Neural progenitor cell (in vitro differentiated cells): ENCODE data around the gene C11orf21. TPM values are rescaled to one million over a fixed set of nuclear protein-coding genes. Genes with fewer than 3 reads are reported as not detected.

Experiments
- DNase-seq: peaks from one replicate; pipeline ENCODE4 v3.0.0-alpha.2; 2016; ENCODE audit warnings: low spot score
- H2AFZ ChIP-seq: fragments of 200-600 bp; sonication (generic); replicated peaks from 2 replicates; pipeline ENCODE4 v1.6.1; 2016; ENCODE audit warnings: antibody characterized with exemption
- H3F3A ChIP-seq: fragments of 200-600 bp; sonication (generic); 2 replicates; pipeline ENCODE4 v1.6.1; 2016; ENCODE audit warnings: antibody characterized with exemption, low read depth
- H3K27ac ChIP-seq: fragments of 200-600 bp; sonication (generic); 2 replicates; pipeline ENCODE4 v1.5.1; 2016; ENCODE audit warnings: mild to moderate bottlenecking
- H3K27me3 ChIP-seq: fragments of 200-600 bp; sonication (generic); 2 replicates; pipeline ENCODE4 v1.6.1; 2016; ENCODE audit warnings: mild to moderate bottlenecking, moderate library complexity
- H3K36me3 ChIP-seq: fragments of 200-600 bp; sonication (generic); 2 replicates; pipeline ENCODE4 v1.5.1; 2016
- H3K4me1 ChIP-seq: fragments of 200-600 bp; sonication (generic); 2 replicates; pipeline ENCODE4 v1.6.1; 2016; ENCODE audit warnings: mixed run types
- H3K4me2 ChIP-seq: fragments of 200-600 bp; sonication (generic); 2 replicates; pipeline ENCODE4 v1.6.1; 2016
- H3K4me3 ChIP-seq: fragments of 200-600 bp; sonication (generic); 2 replicates; pipeline ENCODE4 v1.5.1; 2016
- H3K79me2 ChIP-seq: fragments of 200-600 bp; sonication (generic); 2 replicates; pipeline ENCODE4 v1.6.1; 2016; ENCODE audit warnings: low read depth
- H3K9ac ChIP-seq: fragments of 200-600 bp; sonication (generic); 2 replicates; pipeline ENCODE4 v1.6.1; 2016
- H3K9me3 ChIP-seq: fragments of 200-600 bp; sonication (generic); 2 replicates; pipeline ENCODE4 v1.5.1; 2016; ENCODE audit warnings: low read depth
- H4K20me1 ChIP-seq: fragments of 200-600 bp; sonication (generic); 2 replicates; pipeline ENCODE4 v1.6.1; 2016; ENCODE audit warnings: low read depth
- H3K27ac Mint-ChIP-seq: 3 replicates; pipeline ENCODE4 v1.8.0; 2021; ENCODE audit warnings: mixed read lengths
- H3K27me3 Mint-ChIP-seq: 2 replicates; pipeline ENCODE4 v1.8.0; 2022; ENCODE audit warnings: low read depth, mild to moderate bottlenecking, inconsistent platforms, moderate library complexity, mixed read lengths; ENCODE audit not compliant: insufficient read depth
- H3K36me3 Mint-ChIP-seq: 3 replicates; pipeline ENCODE4 v1.8.0; 2021; ENCODE audit warnings: mixed read lengths
- H3K4me1 Mint-ChIP-seq: 3 replicates; pipeline ENCODE4 v1.8.0; 2021; ENCODE audit warnings: mixed read lengths
- H3K4me3 Mint-ChIP-seq: 3 replicates; pipeline ENCODE4 v1.8.0; 2021; ENCODE audit warnings: mild to moderate bottlenecking, moderate library complexity, mixed read lengths
- H3K9me3 Mint-ChIP-seq: 3 replicates; pipeline ENCODE4 v1.8.0; 2020; ENCODE audit warnings: mixed read lengths
- EZH2 ChIP-seq: fragments of 200-600 bp; sonication (generic); IDR thresholded peaks from 2 replicates; pipeline ENCODE4 v1.6.1; 2017; ENCODE audit warnings: antibody characterized with exemption, mild to moderate bottlenecking, moderate library complexity
- EZH2phosphoT487 ChIP-seq: fragments of 200-600 bp; sonication (generic); IDR thresholded peaks from 2 replicates; pipeline ENCODE4 v1.6.1; 2017; ENCODE audit warnings: antibody characterized with exemption
- total RNA-seq: library from RNA; depleted of rRNA; stranded (reverse); fragments of >200 nt; gene quantifications from 2 replicates; pipeline ENCODE4 v1.2.3, GENCODE V29; 2015; ENCODE audit warnings: low replicate concordance
- TF ChIP-seq, protein P1 (sequence below): fragments of 200-600 bp; sonication (generic); IDR thresholded peaks from 2 replicates; pipeline ENCODE4 v1.5.1; 2017; ENCODE audit warnings: antibody characterized with exemption, mild to moderate bottlenecking

The C11orf21 gene
- total RNA-seq, 1 donor from 2014 or later: not detected

DNA sequence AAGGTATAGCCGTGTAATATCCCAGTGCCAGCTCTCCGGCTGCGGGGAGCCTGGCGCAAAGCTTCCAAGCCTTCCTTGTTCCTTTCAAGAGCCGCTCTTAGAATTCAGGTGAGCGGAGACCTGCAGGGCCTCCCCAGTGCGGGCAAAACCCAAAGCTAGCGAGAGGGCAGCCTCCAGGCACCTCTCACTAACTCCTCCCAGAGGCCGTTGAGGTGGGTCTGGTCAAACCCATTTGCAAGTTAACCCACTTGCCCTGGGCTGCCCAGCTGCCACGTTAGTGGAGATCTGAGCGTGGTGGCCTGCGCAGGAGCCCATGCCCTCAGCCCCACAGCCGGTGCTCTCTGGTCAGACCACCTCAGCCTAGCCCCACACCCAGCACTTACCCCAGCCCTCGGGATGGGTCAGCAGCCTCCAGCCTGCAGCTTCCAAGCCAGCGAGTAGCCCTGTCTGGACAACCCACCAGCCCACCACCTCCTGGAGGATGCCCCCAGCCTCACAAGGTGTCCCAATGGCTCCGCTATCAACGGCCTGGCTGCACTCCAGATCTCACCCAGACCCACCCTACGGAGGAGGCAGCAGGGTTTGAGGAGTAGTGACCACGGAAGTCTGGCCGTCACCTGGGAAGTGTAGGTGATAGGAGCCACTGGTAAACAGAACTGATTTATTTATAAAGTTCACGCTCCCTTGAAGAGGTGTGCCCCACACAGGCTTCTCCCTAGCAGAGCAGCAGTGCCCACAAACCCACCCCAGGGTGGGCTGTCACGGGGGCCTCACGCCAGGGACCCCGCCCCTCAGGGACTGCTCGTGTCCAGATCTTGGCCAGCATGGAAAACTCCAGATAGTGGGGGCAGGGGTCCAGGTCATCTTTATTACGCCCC lies 33.6 kb downstream of the C11orf21 start:
- Histone ChIP-seq H3K4me1 (peaks cover 4% of the 10 kb centered on the region), H3K79me2 (no peaks in the 10 kb centered on the region), H3K4me3 (peak overlapping the region; percentile 49), H2AFZ (no peak overlapping the region), H3K9me3 (no peaks in the 10 kb centered on the region), H3K9ac (no peak overlapping the region), H3K4me2 (peak overlapping the region; percentile 80), H4K20me1 (no peaks in the 10 kb centered on the region), H3K27ac (no peak overlapping the region), H3K36me3 (no peaks in the 10 kb centered on the region), H3K27me3 (peaks cover 88% of the 10 kb centered on the region), H3F3A (no peaks in the 10 kb centered on the region)
- TF ChIP-seq EZH2 (no peak), EZH2phosphoT487 (no peak)
- TF ChIP-seq, protein P1, sequence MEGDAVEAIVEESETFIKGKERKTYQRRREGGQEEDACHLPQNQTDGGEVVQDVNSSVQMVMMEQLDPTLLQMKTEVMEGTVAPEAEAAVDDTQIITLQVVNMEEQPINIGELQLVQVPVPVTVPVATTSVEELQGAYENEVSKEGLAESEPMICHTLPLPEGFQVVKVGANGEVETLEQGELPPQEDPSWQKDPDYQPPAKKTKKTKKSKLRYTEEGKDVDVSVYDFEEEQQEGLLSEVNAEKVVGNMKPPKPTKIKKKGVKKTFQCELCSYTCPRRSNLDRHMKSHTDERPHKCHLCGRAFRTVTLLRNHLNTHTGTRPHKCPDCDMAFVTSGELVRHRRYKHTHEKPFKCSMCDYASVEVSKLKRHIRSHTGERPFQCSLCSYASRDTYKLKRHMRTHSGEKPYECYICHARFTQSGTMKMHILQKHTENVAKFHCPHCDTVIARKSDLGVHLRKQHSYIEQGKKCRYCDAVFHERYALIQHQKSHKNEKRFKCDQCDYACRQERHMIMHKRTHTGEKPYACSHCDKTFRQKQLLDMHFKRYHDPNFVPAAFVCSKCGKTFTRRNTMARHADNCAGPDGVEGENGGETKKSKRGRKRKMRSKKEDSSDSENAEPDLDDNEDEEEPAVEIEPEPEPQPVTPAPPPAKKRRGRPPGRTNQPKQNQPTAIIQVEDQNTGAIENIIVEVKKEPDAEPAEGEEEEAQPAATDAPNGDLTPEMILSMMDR: no peak
- H3K4me1 Mint-ChIP-seq: peaks cover 4% of the 10 kb centered on the region
- DNase-seq: no peak
- H3K9me3 Mint-ChIP-seq: peaks cover 4% of the 10 kb centered on the region
- peaks cover 43% of the 10 kb centered on the region for H3K27me3 Mint-ChIP-seq
- H3K36me3 Mint-ChIP-seq: no peaks in the 10 kb centered on the region
- H3K27ac Mint-ChIP-seq: no peak overlapping the region
- H3K4me3 Mint-ChIP-seq: peak overlapping the region; percentile 74

DNA sequence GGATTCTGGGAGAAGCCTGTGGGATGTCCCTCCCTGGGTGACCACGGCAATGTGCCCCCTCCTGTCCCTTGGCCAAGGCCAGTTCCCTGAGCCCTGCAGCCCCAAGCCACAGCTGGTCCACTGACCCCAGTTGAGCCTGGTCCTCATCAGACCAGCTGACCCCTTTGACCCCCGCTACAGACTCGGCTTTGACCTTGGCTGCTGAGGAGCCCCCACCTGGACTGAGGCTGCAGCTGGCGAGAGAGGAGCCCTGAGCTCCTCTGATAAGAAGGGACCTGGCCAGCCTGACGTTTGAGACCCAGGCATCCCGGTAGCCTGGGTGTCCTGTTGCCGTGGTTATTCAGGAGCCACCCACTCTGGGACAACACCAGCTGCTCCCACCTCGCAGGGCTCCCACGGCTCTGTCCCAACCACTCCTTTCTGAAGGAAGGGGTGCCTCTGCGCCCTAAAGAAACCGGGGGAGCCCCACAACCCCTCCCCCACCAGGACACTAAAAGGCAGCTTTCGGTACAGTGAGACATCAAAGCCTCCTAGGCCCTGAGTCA lies 34.3 kb downstream of the C11orf21 start:
- Histone ChIP-seq H3K27ac (no peak overlapping the region), H3K4me1 (peaks cover 7% of the 10 kb centered on the region), H3K9ac (no peak overlapping the region), H2AFZ (no peak overlapping the region), H3K79me2 (no peaks in the 10 kb centered on the region), H3K4me3 (no peak overlapping the region), H4K20me1 (no peaks in the 10 kb centered on the region), H3K4me2 (no peak overlapping the region), H3F3A (no peaks in the 10 kb centered on the region), H3K36me3 (no peaks in the 10 kb centered on the region), H3K27me3 (peaks cover 81% of the 10 kb centered on the region), H3K9me3 (no peaks in the 10 kb centered on the region)
- DNase-seq: no peak
- H3K27ac Mint-ChIP-seq: no peak overlapping the region
- no peak overlapping the region for H3K4me3 Mint-ChIP-seq
- H3K27me3 Mint-ChIP-seq: peaks cover 35% of the 10 kb centered on the region
- TF ChIP-seq, protein P1: no peak
- no peak for TF ChIP-seq EZH2phosphoT487
- no peak for TF ChIP-seq EZH2
- peaks cover 4% of the 10 kb centered on the region for H3K9me3 Mint-ChIP-seq
- H3K36me3 Mint-ChIP-seq: no peaks in the 10 kb centered on the region
- H3K4me1 Mint-ChIP-seq: peaks cover 4% of the 10 kb centered on the region

DNA sequence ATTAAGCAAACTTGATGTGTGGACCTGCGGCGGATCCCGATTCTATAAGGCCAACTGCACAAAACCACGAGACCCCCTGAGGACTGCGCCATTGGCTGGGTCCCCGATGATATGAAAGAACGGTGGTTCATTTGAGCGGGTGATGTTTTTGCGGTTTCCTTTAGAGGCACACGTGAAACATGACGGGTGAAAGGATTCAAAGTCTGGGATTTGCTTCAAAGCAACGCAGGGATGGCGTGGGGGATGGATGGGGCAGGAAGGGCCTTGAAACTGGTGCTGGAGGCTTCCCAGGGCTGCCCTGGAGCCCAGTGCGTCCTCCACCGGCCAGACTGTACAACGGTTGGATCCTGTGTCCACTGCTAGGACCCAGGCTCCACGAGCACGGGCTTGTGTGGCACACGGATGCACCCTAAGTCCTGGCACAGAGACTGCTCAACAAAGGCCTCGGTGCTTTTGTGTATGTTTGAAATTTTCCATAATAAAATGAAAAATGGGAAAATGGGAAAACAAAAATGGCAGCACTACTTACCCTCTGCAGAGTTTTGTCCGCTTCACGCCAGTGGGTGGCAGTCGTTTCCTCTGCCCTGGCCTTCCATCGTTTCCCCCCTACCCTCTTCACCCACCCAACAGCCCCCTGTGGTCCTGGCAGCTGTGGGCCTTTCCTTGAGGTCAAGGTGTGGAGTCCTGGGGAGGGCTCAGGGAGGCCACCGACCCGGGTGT lies 35.0 kb downstream of the C11orf21 start:
- peaks cover 3% of the 10 kb centered on the region for H3K9me3 Mint-ChIP-seq
- peaks cover 9% of the 10 kb centered on the region for H3K4me1 Mint-ChIP-seq
- no peak overlapping the region for H3K27ac ChIP-seq
- H3K9ac ChIP-seq: no peak overlapping the region
- H3K4me1 ChIP-seq: peaks cover 13% of the 10 kb centered on the region
- no peaks in the 10 kb centered on the region for H3F3A ChIP-seq
- H3K9me3 ChIP-seq: no peaks in the 10 kb centered on the region
- H3K27me3 ChIP-seq: peaks cover 74% of the 10 kb centered on the region
- H3K4me2 ChIP-seq: no peak overlapping the region
- DNase-seq: no peak
- peak overlapping the region; percentile 59 for H3K4me3 Mint-ChIP-seq
- H3K27ac Mint-ChIP-seq: no peak overlapping the region
- peaks cover 32% of the 10 kb centered on the region for H3K27me3 Mint-ChIP-seq
- no peaks in the 10 kb centered on the region for H3K79me2 ChIP-seq
- no peaks in the 10 kb centered on the region for H4K20me1 ChIP-seq
- H3K36me3 Mint-ChIP-seq: no peaks in the 10 kb centered on the region
- no peaks in the 10 kb centered on the region for H3K36me3 ChIP-seq
- H3K4me3 ChIP-seq: no peak overlapping the region
- TF ChIP-seq EZH2: no peak
- TF ChIP-seq, protein P1: no peak
- H2AFZ ChIP-seq: no peak overlapping the region
